Esophagus (tissue), 2 donors: Measurements from ENCODE around the gene LPGAT1. TPM values are rescaled to one million over a fixed set of nuclear protein-coding genes. Genes with fewer than 3 reads are reported as not detected.

ENCODE experiments used
- H3K27ac ChIP-seq, 2 donors: one replicate each; pipeline ENCODE4 v1.5.1; 2013; ENCODE audit warnings: low read depth in 2 of 2, mild to moderate bottlenecking in 2 of 2, inconsistent platforms in 1 of 2, low read length in 1 of 2, moderate library complexity in 1 of 2
- H3K27me3 ChIP-seq, 2 donors: one replicate each; pipeline ENCODE4 v1.6.1; 2013; ENCODE audit warnings: low read length in 2 of 2, control low read depth in 1 of 2, mild to moderate bottlenecking in 1 of 2; ENCODE audit not compliant: insufficient read depth in 2 of 2, control insufficient read depth in 1 of 2
- H3K36me3 ChIP-seq, 2 donors: one replicate each; pipeline ENCODE4 v1.6.1; 2013; ENCODE audit warnings: low read length in 1 of 2; ENCODE audit not compliant: control insufficient read depth in 2 of 2, insufficient read depth in 2 of 2
- H3K4me1 ChIP-seq, 2 donors: one replicate each; pipeline ENCODE4 v1.6.1; 2013; ENCODE audit warnings: low read length in 1 of 2; ENCODE audit not compliant: control insufficient read depth in 2 of 2, insufficient read depth in 2 of 2
- H3K4me3 ChIP-seq, 2 donors: one replicate each; pipeline ENCODE4 v1.5.1; 2013; ENCODE audit warnings: low read length in 2 of 2, mild to moderate bottlenecking in 2 of 2, low read depth in 1 of 2, moderate library complexity in 1 of 2
- H3K9me3 ChIP-seq, 2 donors: one replicate each; pipeline ENCODE4 v1.6.1; 2013; ENCODE audit warnings: mild to moderate bottlenecking in 2 of 2, low read depth in 1 of 2, low read length in 1 of 2, moderate library complexity in 1 of 2; ENCODE audit not compliant: control insufficient read depth in 2 of 2, insufficient read depth in 1 of 2
- WGBS, 2 donors: extraction: QIAGEN DNeasy Blood & Tissue Kit; methylation state at CpG; one replicate each; pipeline ENCODE4 v1.1.7; 2013; 5-methylcytosine and 5-hydroxymethylcytosine counted together
- polyA plus RNA-seq, 2 donors: library from polyadenylated mRNA; stranded (reverse); fragments of 200-250 nt; gene quantifications; one replicate each; pipeline ENCODE4 v1.2.3, GENCODE V29; 2013
- donor health status: healthy with polysubstance abuse.
- donor health status: Bipolar disorder and iron deficiency.

The LPGAT1 gene
- polyA plus RNA-seq, 2 donors = 3.1 to 3.7 TPM

GRCh38 chr1:211751438-211751837, 79.1 kb downstream of the LPGAT1 start:
- Histone ChIP-seq H3K27me3 (no peaks in the 10 kb centered on the region), H3K4me3 (no peak overlapping the region), H3K27ac (no peak overlapping the region), H3K4me1 (no peaks in the 10 kb centered on the region), H3K9me3 (peaks cover 0 to 2% of the 10 kb centered on the region in 2 donors), H3K36me3 (no peaks in the 10 kb centered on the region)
- WGBS, 2 donors = 76% methylated on average over 3 of the region's 3 CpGs

DNA sequence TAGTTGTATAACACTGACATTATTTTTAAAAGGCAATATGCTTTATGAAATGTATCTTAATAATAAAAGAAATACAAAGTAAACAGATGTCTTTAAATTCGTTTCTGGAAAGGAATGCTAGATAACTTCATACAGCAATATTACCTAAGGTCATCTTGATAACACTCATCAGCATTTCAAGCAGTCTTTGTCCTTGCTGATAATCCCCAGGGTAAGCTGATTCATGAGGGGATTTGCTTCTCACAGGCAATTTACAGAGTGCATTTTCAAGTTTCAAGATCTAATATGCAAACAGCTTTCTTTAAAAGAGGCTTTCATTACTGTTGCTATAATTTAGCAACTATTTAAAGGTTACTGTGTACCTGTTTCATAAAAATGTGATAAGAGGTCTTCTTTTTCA, 80.0 kb downstream of the LPGAT1 start:
- no peak overlapping the region for H3K27ac ChIP-seq
- H3K36me3 ChIP-seq = no peaks in the 10 kb centered on the region
- H3K4me3 ChIP-seq = no peak overlapping the region
- no peaks in the 10 kb centered on the region for H3K27me3 ChIP-seq
- peaks cover 0 to 2% of the 10 kb centered on the region in 2 donors for H3K9me3 ChIP-seq
- H3K4me1 ChIP-seq = no peaks in the 10 kb centered on the region
- 33 to 37% methylated on average over 1 of the region's 1 CpG for WGBS, 2 donors

GRCh38 chr1:211749251-211749650, 81.3 kb downstream of the LPGAT1 start:
- H3K27me3 ChIP-seq = no peaks in the 10 kb centered on the region
- H3K27ac ChIP-seq = no peak overlapping the region
- no peaks in the 10 kb centered on the region for H3K4me1 ChIP-seq
- WGBS, 2 donors = 82 to 83% methylated on average over 3 of the region's 3 CpGs
- H3K9me3 ChIP-seq = peaks cover 0 to 2% of the 10 kb centered on the region in 2 donors
- no peaks in the 10 kb centered on the region for H3K36me3 ChIP-seq
- H3K4me3 ChIP-seq = no peak overlapping the region

- Histone ChIP-seq H3K36me3 (no peaks in the 10 kb centered on the region), H3K27ac (no peak overlapping the region), H3K9me3 (peaks cover 0 to 2% of the 10 kb centered on the region in 2 donors), H3K27me3 (no peaks in the 10 kb centered on the region), H3K4me1 (no peaks in the 10 kb centered on the region), H3K4me3 (no peak overlapping the region)
- WGBS, 2 donors = 80 to 81% methylated on average over 3 of the region's 3 CpGs
Measured at GRCh38 chr1:211748810-211749209, 81.8 kb downstream of the LPGAT1 start.

DNA sequence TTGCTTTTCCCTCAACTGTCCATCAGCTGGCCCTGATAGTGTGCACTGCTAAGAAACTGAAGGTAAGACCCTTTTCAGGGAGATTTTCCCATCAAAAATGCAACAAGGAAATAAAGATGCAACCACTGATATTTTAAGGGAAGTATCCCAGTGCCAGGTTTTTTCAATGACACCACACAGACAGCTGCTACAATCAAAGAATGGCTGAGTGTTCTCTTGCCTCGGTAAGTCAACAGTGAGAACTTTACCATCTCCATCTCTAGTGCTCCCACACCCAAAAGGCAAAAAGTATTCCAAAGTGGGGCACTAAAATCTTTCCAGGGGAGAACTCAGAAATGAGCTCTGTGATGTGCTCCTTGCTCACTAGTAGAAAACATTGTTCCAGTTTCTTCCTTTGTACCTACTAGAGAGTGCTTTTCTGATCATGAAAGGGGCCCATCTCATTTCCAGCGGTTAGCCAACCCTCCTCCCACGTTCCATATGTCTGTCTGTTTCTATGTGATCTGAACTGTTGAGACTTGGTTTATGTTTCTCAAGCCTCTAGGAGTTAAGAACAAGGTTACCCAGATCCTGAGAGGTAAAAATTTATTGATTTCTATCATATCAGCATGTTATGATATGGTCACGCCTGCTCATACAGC, 87.6 kb downstream of the LPGAT1 start:
- Histone ChIP-seq H3K27ac (no peak overlapping the region), H3K36me3 (no peaks in the 10 kb centered on the region), H3K4me3 (no peak overlapping the region), H3K4me1 (no peaks in the 10 kb centered on the region), H3K9me3 (peaks cover 0 to 2% of the 10 kb centered on the region in 2 donors), H3K27me3 (no peaks in the 10 kb centered on the region)
- 86 to 90% methylated on average over 4 of the region's 4 CpGs for WGBS, 2 donors

DNA sequence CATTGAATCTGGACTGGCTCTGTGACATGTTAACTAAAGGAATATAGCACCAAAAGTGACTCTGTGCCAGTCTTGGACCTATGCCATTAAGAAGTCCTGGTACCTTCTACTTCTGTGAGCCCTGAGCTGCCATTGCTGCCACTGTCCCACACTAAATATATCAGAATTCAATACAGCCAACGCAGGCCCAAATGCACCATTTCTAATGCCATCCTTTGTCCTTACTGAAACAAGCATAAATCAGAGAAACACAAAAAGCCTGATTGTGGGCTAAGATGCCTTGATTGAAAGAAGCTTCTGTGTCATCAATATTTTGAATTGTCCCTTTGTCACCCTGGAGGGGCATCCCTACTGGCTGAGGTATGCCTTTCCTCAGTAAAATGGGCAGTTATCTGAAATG, 88.3 kb downstream of the LPGAT1 start:
- Histone ChIP-seq H3K4me3 (no peak overlapping the region), H3K27ac (no peak overlapping the region), H3K4me1 (no peaks in the 10 kb centered on the region), H3K36me3 (no peaks in the 10 kb centered on the region), H3K9me3 (no peaks in the 10 kb centered on the region), H3K27me3 (no peaks in the 10 kb centered on the region)
- 97 to 100% methylated on average over 1 of the region's 1 CpG for WGBS, 2 donors

GRCh38 chr1:211741788-211742187, 88.8 kb downstream of the LPGAT1 start:
- no peaks in the 10 kb centered on the region for H3K27me3 ChIP-seq
- no peaks in the 10 kb centered on the region for H3K4me1 ChIP-seq
- no peaks in the 10 kb centered on the region for H3K9me3 ChIP-seq
- H3K4me3 ChIP-seq = no peak overlapping the region
- 38 to 49% methylated on average over 3 of the region's 3 CpGs for WGBS, 2 donors
- no peak overlapping the region for H3K27ac ChIP-seq
- no peaks in the 10 kb centered on the region for H3K36me3 ChIP-seq

DNA sequence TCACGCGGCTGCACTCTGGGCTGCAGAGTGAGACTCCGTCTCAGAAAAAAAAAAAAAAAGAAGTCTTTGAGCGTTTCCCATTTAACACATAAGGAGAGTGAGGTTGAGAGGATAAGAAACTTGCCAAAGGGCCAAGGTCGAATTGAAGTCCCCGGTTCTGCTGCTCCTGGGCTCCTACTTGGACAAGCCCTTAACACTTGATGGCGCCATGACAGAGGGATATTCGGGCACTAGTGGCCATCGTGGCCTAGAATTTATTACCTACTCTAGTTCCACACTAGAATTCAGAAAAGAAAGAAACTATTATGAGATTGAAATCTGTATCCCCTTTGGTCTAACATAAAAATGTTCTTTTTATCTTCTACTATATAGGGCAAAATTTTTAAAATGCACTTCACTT, 89.4 kb downstream of the LPGAT1 start:
- Histone ChIP-seq H3K4me1 (no peaks in the 10 kb centered on the region), H3K36me3 (no peaks in the 10 kb centered on the region), H3K9me3 (no peaks in the 10 kb centered on the region), H3K27ac (no peak overlapping the region), H3K4me3 (no peak overlapping the region), H3K27me3 (no peaks in the 10 kb centered on the region)
- WGBS, 2 donors = 74 to 77% methylated on average over 9 of the region's 9 CpGs

DNA sequence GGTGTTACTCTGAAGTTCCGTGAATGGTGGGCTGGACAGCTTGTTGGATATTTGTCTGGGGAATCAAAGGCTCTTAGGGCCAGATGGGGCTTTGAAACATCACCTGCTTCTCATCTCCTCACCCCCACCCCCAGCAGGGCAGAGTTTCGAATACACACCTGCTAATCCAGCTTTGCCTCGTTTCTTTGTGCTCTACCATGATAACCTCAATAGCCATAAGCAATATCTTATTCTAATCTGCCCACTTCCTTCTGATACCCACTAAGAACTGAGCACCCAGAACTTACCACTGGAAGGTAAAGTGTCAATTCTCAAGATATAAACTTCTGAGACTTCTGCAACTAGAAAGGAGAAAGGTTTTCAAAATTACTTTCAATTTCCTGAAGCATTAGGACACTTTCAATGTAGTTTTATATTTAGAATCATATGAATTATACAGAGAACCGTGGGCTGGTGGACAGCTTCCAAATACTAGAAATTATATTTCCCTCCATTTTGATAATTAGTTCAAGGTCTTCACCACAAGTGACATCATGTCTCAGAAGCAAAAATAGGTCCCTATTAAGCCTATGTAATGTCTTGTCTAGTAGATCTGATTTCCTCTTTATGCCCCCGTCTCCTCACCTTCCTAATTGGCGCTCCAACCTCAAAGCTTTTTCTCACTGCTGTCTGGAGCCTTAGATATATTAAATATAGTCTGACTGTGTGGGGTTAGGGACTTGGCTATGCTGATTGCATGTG, 90.7 kb downstream of the LPGAT1 start:
- H3K4me3 ChIP-seq = no peak overlapping the region
- H3K4me1 ChIP-seq = peaks cover 0 to 9% of the 10 kb centered on the region in 2 donors
- H3K27me3 ChIP-seq = no peaks in the 10 kb centered on the region
- no peaks in the 10 kb centered on the region for H3K36me3 ChIP-seq
- no peak overlapping the region for H3K27ac ChIP-seq
- 53 to 64% methylated on average over 6 of the region's 6 CpGs for WGBS, 2 donors
- no peaks in the 10 kb centered on the region for H3K9me3 ChIP-seq
